GM18909 (cell line): ENCODE measurements around the gene DHX32.

Source experiments
- ATAC-seq: cut with Tn5 transposase; IDR thresholded peaks from one replicate; pipeline ENCODE4 v1.9.1; 2021; ENCODE audit warnings: mild to moderate bottlenecking; ENCODE audit not compliant: unreplicated experiment, poor library complexity

DHX32 gene

DNA sequence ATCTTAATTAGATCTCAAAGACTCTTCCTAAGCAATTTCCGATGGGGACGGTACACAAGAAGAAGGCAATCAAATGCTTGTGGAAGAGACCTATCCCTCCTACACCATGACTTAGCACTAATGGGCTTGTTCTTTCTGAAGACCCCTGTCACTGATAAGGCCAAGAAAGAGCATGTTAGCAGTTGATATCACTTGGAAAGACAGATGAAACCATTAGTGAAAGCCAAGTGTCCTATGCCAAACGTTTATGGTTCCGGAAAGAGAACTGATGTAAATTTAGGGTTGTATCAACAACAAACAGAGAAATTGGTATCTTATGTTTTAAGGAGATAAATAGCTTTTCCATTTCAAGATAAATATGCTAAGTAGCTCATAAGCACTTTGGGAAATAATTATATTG, 64.5 kb downstream of the DHX32 start:
- no peak for ATAC-seq

GRCh38 chr10:125815764-125816163, 65.3 kb downstream of the DHX32 start:
- no peak for ATAC-seq

- ATAC-seq: no peak
Measured at GRCh38 chr10:125812128-125812750, 68.9 kb downstream of the DHX32 start.

DNA sequence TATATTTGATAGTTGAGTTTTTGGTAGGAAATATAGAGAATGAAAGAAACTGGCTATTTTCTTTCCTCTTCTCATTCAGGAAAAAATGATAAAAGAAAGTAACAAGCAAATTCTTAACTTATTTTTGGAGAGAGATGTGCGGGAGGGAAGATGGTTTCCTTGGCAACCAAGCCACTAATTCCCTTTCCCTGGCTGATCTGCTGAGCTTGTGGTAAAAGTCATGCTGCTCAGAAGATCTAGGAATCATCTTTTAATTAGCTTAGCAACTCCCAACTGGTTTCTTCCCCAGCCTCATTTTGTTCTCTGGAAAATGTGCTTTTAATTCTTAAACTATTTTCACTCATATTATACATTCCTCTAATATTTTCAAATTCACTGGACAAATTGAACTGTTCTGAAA, 69.8 kb downstream of the DHX32 start:
- ATAC-seq: no peak

GRCh38 chr10:125808047-125808446, 73.0 kb downstream of the DHX32 start:
- ATAC-seq: no peak

DNA sequence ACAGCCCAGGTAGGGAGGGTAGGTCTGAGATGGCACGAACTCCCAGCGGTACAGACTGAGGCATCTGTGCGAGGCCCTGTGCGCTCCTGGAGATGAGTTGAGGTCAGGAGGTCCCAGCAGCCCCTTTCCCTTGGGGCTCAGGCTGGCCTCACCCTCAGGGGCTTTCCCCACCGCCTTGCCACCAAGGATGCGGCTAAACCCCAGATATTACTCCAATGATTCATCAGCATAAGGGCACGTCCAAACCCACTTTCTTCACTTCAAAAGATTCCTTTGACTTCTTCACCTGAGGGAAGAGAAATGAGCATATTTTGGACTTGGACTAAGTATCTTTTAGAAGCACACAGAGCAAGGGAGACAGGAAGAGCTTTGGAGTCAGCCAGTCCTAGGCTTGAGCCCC, 78.4 kb downstream of the DHX32 start:
- no peak for ATAC-seq

- ATAC-seq: no peak
Measured at GRCh38 chr10:125802131-125802530, 79.0 kb downstream of the DHX32 start.

DNA sequence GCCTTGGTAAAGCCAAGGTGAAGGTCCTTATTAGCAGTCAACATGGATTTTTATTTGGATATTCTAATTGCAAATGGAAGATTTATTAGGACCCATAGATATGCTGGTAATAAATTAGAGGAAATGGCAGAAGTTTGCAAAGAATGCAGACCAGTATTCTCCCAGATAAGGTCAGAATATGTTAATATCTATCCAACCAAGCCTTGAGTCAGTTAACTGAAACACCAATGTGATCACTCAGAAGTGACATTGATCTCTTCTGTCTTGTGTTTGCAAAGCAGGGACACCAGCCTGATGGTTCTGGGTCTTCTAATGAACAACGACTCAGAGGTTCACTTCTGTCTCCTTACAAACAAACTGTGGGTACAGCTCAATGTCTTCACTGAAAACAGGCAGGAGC, 79.5 kb downstream of the DHX32 start:
- no peak for ATAC-seq

DNA sequence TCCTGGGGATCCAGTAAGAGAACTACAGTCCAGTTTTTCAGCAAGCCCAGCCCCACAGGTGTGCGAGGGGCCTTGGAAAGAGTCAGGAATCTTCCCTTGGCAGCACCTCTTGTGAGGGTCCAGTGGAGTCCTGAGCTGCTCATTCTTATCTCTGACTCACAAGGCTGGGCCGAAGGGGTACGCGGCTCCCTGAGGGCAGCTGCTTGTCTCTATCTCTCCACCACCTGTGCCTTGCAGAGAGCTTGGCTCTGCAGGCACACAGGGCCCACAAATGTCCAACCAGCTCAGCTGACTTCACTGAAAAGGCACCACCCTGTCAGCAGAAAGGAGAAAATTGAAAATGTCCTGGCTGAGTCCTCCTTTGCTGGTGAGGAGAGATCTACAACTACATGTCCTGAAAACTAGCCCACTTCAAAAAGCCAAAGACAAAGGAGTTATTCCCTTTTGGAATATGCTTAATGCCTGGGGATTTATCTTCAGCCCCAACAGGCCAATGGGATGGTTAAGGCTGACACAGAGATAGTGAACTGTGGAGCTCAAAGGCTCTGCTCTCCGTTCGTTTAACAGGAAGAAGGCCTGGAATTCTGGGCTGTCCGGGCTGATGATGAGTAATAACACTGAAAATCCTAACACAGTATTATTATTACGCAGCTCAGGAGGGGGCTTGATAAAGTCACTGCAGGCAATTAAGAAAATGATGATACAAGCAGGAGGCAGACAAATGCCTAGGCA, 81.5 kb downstream of the DHX32 start:
- no peak for ATAC-seq

GRCh38 chr10:125797994-125798662, 83.0 kb downstream of the DHX32 start:
- no peak for ATAC-seq

DNA sequence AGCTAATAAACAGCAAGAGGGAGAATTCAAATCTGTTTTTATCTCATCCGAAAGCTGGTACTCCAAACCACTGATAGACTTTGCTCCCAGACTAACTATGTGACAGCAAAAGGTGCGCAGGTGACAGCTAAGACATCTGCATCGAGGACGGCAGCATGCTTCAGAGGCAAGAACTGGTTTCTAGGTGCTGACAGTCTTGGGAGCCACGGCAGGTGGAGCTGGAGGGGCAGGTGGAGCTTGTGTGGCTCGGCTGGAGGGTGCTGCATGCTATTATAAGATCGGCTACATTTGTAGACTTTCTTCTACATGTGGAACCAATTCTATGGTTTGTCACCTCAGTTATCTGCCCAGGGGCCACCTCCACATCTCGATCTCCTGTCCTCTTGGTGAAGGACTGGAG, 83.7 kb downstream of the DHX32 start:
- no peak for ATAC-seq

DNA sequence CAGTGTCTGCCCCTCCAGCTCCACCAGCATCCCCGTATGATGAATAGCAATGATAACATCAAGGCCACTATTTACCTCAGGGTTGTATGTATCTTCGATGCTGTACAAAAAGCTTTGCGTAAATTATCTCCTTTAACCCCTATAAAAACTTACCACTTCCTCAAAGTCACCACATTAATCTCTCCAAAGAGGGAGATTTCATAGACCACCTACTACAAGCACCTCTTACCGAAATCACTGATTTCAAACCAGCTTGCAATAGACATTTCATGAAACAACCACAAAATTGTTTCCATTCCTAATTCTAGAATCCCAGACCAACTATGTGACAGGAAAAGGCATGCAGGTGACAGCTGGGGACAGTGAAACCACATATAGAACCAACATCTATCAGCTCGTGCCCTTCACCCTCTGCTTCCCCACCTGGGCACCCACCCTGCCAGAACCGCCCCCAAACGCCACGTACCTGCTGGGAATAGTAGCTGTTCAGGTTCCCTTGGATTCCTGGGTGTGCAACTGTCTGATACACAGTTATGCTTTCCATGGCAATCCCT, 85.4 kb downstream of the DHX32 start:
- ATAC-seq: no peak

- no peak for ATAC-seq
Measured at GRCh38 chr10:125795128-125795527, 86.0 kb downstream of the DHX32 start.

DNA sequence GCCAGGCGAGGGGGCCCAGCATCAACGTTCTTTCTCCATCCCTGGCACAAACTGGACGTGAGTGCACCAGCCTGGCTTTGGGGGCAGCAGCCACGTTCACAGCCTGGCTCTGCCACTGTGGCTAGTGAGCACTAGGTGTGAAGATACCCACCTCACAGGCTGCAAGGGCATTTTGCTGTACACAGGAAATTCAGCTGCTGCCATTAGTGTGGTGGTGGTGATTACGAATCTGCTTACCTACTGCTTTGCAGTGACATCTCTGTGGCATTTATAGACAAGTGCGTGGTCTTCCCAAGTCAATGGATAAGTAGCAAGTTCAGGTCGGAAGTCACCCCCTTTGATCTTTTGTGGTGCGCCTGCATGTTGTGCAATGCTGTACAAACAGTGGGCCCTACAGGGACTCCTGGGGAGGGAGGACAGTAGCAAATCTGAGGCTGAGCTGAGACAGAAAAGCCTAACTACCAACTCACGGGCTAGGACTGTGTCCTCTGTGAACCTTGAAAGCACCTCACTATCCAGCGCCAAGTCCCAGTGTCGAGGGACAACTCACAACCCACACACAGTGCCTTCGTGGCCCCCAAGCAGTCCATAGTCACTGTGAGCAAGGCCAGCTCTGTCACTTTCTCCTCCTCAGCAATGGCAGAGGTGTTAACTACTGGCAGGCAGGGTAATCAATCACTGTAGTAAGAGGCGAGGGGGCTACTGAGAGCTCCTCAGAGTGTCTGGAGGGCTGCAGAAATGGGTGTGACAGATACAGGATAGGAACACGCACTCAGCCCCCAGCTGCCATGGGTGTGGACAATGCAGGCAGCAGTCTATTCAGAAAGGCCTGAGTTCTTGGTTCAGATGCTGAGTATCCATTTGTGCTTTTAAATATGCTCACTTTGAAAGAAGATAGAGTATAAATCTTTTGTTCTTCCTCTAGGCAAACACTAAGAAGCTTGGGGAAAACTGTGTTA, 88.5 kb downstream of the DHX32 start:
- ATAC-seq: no peak

- no peak for ATAC-seq
Measured at GRCh38 chr10:125788156-125789034, 92.7 kb downstream of the DHX32 start.
